Measurements from ENCODE around the gene MARK3. TPM values are rescaled to one million over a fixed set of nuclear protein-coding genes. Genes with fewer than 3 reads are reported as not detected.
"Not testable (repeated sequence)": the region's sequence is repeated elsewhere in the genome, so short reads cannot be mapped to it uniquely, and the experiment has no call there.

MARK3 gene
- total and polyA plus RNA-seq, 2 of the 13 experiments (the other 11 are each of a cell fraction or from before 2014, with no cell fraction given): 47.7 to 56.6 TPM

DNA sequence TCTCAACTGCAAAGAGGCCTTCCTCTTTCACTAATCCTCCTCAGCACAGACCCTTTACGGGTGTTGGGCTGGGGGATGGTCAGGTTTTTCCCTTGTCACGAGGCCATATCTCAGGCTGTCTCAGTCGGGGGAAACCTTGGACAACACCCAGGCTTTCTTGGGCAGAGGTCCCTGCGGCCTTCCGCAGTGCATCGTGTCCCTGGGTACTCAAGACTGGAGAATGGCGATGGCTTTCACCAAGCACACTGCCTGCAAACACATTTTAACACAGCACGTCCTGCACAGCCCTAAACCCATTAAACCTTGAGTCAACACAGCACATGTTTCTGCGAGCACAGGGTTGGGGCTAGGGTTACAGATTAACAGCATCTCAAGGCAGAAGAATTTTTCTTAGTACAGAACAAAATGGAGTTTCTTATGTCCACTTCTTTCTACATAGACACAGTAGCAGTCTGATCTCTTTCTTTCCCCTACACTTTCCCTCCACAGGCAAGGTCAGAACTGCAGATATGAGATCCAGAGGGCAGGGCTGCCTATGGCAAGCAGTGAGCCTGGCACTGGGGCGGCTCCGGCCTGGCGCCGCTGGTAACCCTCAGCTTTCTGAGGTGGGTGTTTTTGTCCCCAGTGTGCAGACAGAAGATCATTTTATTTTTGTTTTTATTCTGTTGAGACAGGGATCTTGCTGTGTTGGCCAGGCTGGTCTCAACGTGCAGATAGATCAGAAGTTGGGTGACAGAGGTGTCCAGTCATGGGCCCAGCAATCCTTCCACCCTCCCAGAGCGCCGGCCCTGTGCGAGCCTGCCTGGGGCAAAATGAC lies 140.4 kb downstream of the MARK3 start:
- H3K27me3 ChIP-seq (ENCODE audit: control insufficient read depth in 1 of 2, insufficient read depth in 2 of 2, low read length in 2 of 2); BruUV-seq (replicated peaks); in situ Hi-C loops (cut with HindIII; ENCODE audit: extremely low pct_ligation_motif_present, low pct_unique_long_range_greater_than_20kb); H3K36me3 ChIP-seq (replicated peaks in 1 of 2; ENCODE audit: control insufficient read depth in 1 of 2, insufficient read depth in 2 of 2, low read length in 2 of 2); CTCF ChIA-PET (ENCODE audit: low intra/inter-chr PET ratio, low total read pairs); H2AFZ ChIP-seq (ENCODE audit: low read length); DNase-seq (ENCODE audit: low spot score); H3K9me3 ChIP-seq (ENCODE audit: low read length); H4K20me1 ChIP-seq (ENCODE audit: insufficient read depth, low read length): not testable (repeated sequence)
- 15% methylated on average over 14 of the region's 17 CpGs for WGBS (ENCODE audit: low lambda C conversion rate)
- H3K9ac ChIP-seq (ENCODE audit: insufficient read depth, low read depth, low read length): peak overlapping the region; percentile 53
- POLR2A ChIA-PET: interaction anchor here (1.1 to 1.4 kb wide), 2 partner anchors 10 to 354 kb away, joined by 3 to 4 read pairs; no protein-coding TSS in a partner anchor
- peaks cover 28% of the 10 kb centered on the region for H3K79me2 ChIP-seq (ENCODE audit: insufficient read depth, low read length)
- ATAC-seq: peak; percentile 41
- FAIRE-seq: peak; percentile 62
- H3K4me2 ChIP-seq (ENCODE audit: low read depth, low read length): peak overlapping the region; percentile 78
- peaks cover 65% of the 10 kb centered on the region for H3K4me1 ChIP-seq (ENCODE audit: insufficient read depth, low read length)
- H3K27ac ChIP-seq (ENCODE audit: extremely low read length, insufficient read depth, low read length): peak overlapping the region; percentile 89
- intact Hi-C loops (cut with micrococcal nuclease; ENCODE audit: unreplicated experiment): loop anchor here (2.0 kb wide), 1 partner anchor 17 kb away; no protein-coding TSS in a partner anchor
- peak overlapping the region; percentile 2 to 51 (median 43); a peak in 5 of 6 replicates for H3K4me3 ChIP-seq (replicated peaks in 1 of 3; ENCODE audit: insufficient read depth in 1 of 3, low read depth in 2 of 3, low read length in 3 of 3)
- TF ChIP-seq HOXA5 (CRISPR knock-in tag; IDR thresholded peaks at IDR 0.05) (0 out of 2 replicates have a peak, but pooled peaks have one; percentile 37), ZNF546 (CRISPR knock-in tag; conservative IDR thresholded peaks at IDR 0.05) (0 out of 2 replicates have a peak, but pooled peaks have one; percentile 58), ZSCAN21 (CRISPR knock-in tag; IDR thresholded peaks at IDR 0.05; ENCODE audit: borderline replicate concordance) (peak; percentile 62; the same call in 1 of the 2 replicates), ZNF264 (CRISPR knock-in tag; IDR thresholded peaks at IDR 0.05) (0 out of 2 replicates have a peak, but pooled peaks have one; percentile 26), MIER3 (CRISPR knock-in tag; IDR thresholded peaks at IDR 0.05; ENCODE audit: borderline replicate concordance) (peak; percentile 62; the same call in 1 of the 2 replicates), CEBPG (CRISPR knock-in tag; IDR thresholded peaks at IDR 0.05) (0 out of 2 replicates have a peak, but pooled peaks have one; percentile 20), ZNF30 (CRISPR knock-in tag; IDR thresholded peaks at IDR 0.05) (0 out of 2 replicates have a peak, but pooled peaks have one; percentile 58), DMAP1 (CRISPR knock-in tag; IDR thresholded peaks at IDR 0.05) (peak; percentile 61; the same call in 1 of the 2 replicates), SALL1 (CRISPR knock-in tag; IDR thresholded peaks at IDR 0.05) (peak; percentile 39), ZBTB42 (CRISPR knock-in tag; IDR thresholded peaks at IDR 0.05) (peak; percentile 54; the same call in 1 of the 2 replicates), PITX1 (CRISPR knock-in tag; IDR thresholded peaks at IDR 0.05) (peak; percentile 97)
- TF ChIP-seq, protein P1, sequence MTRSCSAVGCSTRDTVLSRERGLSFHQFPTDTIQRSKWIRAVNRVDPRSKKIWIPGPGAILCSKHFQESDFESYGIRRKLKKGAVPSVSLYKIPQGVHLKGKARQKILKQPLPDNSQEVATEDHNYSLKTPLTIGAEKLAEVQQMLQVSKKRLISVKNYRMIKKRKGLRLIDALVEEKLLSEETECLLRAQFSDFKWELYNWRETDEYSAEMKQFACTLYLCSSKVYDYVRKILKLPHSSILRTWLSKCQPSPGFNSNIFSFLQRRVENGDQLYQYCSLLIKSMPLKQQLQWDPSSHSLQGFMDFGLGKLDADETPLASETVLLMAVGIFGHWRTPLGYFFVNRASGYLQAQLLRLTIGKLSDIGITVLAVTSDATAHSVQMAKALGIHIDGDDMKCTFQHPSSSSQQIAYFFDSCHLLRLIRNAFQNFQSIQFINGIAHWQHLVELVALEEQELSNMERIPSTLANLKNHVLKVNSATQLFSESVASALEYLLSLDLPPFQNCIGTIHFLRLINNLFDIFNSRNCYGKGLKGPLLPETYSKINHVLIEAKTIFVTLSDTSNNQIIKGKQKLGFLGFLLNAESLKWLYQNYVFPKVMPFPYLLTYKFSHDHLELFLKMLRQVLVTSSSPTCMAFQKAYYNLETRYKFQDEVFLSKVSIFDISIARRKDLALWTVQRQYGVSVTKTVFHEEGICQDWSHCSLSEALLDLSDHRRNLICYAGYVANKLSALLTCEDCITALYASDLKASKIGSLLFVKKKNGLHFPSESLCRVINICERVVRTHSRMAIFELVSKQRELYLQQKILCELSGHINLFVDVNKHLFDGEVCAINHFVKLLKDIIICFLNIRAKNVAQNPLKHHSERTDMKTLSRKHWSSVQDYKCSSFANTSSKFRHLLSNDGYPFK (CRISPR knock-in tag; IDR thresholded peaks at IDR 0.05; ENCODE audit: borderline replicate concordance): peak; percentile 32; the same call in 1 of the 2 replicates
- TF ChIP-seq, protein P2, sequence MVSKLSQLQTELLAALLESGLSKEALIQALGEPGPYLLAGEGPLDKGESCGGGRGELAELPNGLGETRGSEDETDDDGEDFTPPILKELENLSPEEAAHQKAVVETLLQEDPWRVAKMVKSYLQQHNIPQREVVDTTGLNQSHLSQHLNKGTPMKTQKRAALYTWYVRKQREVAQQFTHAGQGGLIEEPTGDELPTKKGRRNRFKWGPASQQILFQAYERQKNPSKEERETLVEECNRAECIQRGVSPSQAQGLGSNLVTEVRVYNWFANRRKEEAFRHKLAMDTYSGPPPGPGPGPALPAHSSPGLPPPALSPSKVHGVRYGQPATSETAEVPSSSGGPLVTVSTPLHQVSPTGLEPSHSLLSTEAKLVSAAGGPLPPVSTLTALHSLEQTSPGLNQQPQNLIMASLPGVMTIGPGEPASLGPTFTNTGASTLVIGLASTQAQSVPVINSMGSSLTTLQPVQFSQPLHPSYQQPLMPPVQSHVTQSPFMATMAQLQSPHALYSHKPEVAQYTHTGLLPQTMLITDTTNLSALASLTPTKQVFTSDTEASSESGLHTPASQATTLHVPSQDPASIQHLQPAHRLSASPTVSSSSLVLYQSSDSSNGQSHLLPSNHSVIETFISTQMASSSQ (IDR thresholded peaks at IDR 0.05; ENCODE audit: low read depth): peak; percentile 78
- TF ChIP-seq, protein P2 (CRISPR knock-in tag; IDR thresholded peaks at IDR 0.05; ENCODE audit: borderline replicate concordance): peak; percentile 74; the same call in 1 of the 2 replicates
